ENCODE results near the gene GUCA2A.

DNA sequence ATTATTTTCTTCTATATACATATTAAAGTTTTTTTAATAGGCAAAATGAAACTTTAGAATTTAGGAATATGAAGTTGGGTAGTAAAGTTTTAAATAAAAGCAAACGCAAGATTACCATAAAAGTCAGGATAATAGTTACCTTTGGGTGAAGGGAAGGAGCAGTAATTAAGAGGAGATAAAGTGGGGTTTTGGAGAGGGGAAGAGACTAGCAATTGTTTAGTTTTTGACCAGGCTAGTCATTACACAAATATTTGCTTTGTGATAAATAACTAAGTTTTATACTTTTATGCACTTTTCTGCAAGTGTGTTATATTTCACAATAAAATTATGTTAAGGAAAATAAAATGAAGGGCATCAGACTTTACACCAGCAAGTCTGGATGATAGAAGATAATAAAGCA lies 39.0 kb downstream of the GUCA2A start:
- no peak for TF ChIP-seq CTCF (tag by site-specific recombination; IDR thresholded peaks at IDR 0.05)
- TF ChIP-seq ZNF768 (tag by site-specific recombination; IDR thresholded peaks at IDR 0.05): no peak
- no peak for TF ChIP-seq ZNF654 (tag by site-specific recombination; IDR thresholded peaks at IDR 0.05; ENCODE audit: low read depth)
- no peak for TF ChIP-seq TCF7L2 (IDR thresholded peaks at IDR 0.05; ENCODE audit: borderline replicate concordance, low read depth, low read length)
- TF ChIP-seq, protein P1, sequence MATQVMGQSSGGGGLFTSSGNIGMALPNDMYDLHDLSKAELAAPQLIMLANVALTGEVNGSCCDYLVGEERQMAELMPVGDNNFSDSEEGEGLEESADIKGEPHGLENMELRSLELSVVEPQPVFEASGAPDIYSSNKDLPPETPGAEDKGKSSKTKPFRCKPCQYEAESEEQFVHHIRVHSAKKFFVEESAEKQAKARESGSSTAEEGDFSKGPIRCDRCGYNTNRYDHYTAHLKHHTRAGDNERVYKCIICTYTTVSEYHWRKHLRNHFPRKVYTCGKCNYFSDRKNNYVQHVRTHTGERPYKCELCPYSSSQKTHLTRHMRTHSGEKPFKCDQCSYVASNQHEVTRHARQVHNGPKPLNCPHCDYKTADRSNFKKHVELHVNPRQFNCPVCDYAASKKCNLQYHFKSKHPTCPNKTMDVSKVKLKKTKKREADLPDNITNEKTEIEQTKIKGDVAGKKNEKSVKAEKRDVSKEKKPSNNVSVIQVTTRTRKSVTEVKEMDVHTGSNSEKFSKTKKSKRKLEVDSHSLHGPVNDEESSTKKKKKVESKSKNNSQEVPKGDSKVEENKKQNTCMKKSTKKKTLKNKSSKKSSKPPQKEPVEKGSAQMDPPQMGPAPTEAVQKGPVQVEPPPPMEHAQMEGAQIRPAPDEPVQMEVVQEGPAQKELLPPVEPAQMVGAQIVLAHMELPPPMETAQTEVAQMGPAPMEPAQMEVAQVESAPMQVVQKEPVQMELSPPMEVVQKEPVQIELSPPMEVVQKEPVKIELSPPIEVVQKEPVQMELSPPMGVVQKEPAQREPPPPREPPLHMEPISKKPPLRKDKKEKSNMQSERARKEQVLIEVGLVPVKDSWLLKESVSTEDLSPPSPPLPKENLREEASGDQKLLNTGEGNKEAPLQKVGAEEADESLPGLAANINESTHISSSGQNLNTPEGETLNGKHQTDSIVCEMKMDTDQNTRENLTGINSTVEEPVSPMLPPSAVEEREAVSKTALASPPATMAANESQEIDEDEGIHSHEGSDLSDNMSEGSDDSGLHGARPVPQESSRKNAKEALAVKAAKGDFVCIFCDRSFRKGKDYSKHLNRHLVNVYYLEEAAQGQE (tag by site-specific recombination; IDR thresholded peaks at IDR 0.05): no peak
- no peak for TF ChIP-seq ZNF623 (tag by site-specific recombination; IDR thresholded peaks at IDR 0.05)
- no peak for TF ChIP-seq GLIS1 (tag by site-specific recombination; IDR thresholded peaks at IDR 0.05)
- TF ChIP-seq ZNF398 (tag by site-specific recombination; IDR thresholded peaks at IDR 0.05): no peak
- no peak for TF ChIP-seq ZBTB17 (tag by site-specific recombination; IDR thresholded peaks at IDR 0.05)

Measured in HEK293 (cell line).